Measurements from ENCODE around the gene TUBA8.
A peak's percentile ranks its signal among the peaks of the same experiment; 100 is the strongest.
"Not testable (repeated sequence)": the region's sequence is repeated elsewhere in the genome, so short reads cannot be mapped to it uniquely, and the experiment has no call there.

The TUBA8 gene

GRCh38 chr22:18077639-18078328 lies 32.8 kb upstream of the TUBA8 start, which contains the start of gene PEX26:
PEX26 (plus strand) TSS chr22:18077990; CDS start chr22:18078377, 387 bp downstream.
- peak; percentile 95 for DNase-seq (ENCODE audit: low spot score)

GRCh38 chr22:18078329-18079041 lies 32.1 kb upstream of the TUBA8 start:
- no peak for DNase-seq (ENCODE audit: low spot score)

DNA sequence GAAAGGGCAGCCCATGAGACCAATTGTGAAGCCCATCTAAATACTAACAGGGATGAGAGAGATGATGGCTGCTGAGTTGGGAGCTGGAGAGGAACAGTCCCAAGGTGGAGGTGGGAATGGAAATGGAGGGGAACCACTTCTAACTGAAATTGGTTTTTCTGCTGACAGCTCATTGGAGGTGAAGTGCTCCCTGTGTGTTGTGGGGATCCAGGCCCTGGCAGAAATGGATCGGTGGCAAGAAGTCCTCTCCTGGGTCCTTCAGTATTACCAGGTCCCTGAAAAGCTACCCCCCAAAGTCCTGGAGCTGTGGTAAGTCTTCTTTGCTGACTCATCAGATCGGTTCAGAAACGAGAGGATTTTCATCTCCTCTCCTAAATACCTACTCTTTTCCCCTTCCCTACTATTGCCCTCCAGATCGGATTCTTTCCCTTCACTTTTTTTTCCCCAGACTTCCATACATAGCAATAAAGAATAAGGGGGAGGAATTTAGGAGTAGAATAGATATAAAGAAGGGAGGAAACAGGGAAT lies 30.8 kb upstream of the TUBA8 start:
- DNase-seq (ENCODE audit: low spot score): no peak

DNA sequence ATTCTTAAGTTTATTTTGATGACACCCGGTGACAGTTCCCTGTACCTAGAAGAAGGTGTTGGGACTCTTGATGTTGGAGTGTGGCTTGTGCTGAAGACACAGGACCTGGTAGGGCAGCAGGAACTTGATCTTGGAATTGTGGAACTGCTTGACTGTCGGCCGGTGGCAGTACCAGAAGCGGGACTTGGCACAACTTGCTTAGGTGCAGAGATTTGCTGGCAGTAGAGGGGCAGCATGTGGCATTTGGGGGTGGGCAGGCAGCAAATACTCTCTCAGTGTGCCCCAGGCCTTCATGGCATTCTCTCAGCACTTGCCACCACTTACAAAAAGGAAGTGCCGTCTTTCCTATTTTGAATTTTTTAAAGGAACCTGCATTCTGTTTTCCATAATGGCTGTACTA lies 29.2 kb upstream of the TUBA8 start:
- DNase-seq (ENCODE audit: low spot score): no peak

- DNase-seq (ENCODE audit: low spot score): no peak
These were observed 28.1 kb upstream of the TUBA8 start for GRCh38 chr22:18082467-18082866.

- DNase-seq (ENCODE audit: low spot score): no peak
These were observed 27.2 kb upstream of the TUBA8 start for GRCh38 chr22:18083406-18083805.

GRCh38 chr22:18085188-18085587 lies 25.4 kb upstream of the TUBA8 start:
- DNase-seq (ENCODE audit: low spot score): no peak

GRCh38 chr22:18087350-18087855 lies 23.2 kb upstream of the TUBA8 start:
- DNase-seq (ENCODE audit: low spot score): no peak

DNA sequence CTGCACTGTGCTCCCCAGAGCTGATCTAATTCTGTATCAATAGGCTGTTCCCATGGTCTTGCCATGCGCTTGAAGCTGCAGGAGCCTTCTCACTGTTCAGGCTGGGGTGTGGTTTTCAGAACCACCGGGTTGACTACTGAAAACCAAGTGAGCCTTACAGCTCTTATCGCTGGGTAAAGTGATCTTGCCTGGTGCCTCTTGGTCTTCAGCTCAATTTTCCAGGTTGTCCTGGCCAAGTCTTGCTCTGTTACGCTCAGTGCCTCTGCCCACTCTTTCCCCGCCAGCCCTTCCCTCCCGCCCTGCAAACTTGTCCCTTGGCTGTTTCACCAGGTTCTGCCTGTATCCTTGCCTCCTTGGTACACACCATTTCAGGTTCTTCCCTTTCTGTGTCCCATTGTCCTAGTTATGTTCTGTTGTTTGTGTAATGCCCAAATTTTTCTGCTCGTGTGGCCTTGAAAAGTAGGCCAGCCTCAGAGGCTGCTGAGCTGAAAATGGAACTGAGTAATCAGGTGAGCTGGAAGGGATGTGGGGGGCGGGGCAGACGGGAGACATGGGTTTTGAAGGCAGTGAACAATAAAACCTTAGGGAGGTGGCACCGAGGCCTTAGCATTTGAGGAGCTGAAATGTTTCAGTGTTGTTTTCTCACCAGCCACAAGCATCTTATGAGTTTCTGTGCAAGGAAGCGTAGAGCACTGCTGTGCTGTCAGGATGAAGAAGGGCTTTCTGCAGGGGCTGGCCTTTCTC lies 21.6 kb upstream of the TUBA8 start:
- no peak for DNase-seq (ENCODE audit: low spot score)

DNA sequence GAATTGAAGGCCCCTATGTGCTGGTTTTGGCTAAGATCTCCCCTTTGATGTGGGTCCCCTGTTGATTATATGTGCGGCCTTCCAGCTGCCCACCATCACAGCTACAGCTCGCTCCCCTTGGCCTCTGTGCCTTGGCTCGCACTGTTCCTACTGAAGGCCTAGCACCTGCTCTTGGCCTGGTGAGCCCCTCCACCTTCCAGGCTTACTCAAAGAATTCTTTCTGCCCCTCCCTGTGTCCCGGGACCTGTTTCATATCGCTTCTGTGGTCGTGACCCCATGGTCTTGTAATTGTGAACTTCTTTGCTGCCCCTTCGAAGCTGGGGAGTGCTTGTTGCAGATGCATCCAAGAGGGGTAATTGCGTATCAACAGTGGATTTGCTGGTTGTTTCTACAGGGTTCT lies 20.3 kb upstream of the TUBA8 start:
- DNase-seq (ENCODE audit: low spot score): no peak

GRCh38 chr22:18091478-18091877 lies 19.1 kb upstream of the TUBA8 start:
- DNase-seq (ENCODE audit: low spot score): no peak

DNA sequence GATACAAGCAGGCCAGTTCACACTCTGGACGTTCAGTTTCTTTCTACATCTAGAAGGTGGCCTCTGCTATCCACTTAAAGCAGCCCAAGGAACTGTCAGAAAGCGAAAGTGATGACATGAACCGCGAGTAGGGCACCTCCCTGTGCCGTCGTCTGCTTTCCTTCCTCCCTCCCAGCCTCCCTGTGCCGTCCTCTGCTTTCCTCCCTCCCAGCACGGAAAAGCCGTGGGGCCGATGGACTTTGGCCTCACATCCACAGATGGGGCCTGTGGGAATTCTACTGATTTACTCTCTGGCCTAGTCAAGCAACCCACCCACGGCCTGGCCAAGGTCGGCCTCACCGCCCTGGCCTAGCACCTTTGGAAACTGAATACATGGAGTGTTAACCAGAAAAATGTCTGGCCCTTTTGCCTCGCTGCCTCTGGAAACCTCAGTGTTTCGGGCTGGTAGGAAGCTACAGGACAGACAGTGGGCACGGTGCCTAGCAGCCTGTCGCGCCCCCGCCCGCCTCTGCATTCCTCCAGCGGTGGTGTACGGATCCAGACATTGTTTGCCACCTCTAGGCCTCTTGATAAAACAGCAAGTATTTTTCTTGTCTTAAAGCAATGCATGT lies 18.6 kb upstream of the TUBA8 start:
- no peak for DNase-seq (ENCODE audit: low spot score)

DNA sequence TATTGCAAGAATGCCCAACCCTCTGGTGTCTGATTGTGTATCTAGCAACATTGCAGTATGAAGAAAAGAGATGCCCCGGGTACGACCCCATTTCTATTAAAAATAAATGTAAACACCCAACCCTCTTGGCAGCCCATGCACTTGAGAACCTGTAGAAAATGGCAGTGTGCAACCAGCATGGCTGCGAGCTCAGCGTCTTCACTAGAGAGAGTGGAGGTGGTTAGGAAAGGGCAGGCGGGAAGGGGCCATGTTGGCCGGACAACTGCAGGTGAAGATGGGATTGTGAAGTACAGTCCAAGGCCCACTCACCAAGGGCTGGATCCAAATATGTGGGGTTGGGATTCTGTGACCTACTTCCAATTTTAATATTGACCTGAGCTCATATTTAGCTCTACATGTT lies 16.9 kb upstream of the TUBA8 start:
- DNase-seq (ENCODE audit: low spot score): no peak

DNA sequence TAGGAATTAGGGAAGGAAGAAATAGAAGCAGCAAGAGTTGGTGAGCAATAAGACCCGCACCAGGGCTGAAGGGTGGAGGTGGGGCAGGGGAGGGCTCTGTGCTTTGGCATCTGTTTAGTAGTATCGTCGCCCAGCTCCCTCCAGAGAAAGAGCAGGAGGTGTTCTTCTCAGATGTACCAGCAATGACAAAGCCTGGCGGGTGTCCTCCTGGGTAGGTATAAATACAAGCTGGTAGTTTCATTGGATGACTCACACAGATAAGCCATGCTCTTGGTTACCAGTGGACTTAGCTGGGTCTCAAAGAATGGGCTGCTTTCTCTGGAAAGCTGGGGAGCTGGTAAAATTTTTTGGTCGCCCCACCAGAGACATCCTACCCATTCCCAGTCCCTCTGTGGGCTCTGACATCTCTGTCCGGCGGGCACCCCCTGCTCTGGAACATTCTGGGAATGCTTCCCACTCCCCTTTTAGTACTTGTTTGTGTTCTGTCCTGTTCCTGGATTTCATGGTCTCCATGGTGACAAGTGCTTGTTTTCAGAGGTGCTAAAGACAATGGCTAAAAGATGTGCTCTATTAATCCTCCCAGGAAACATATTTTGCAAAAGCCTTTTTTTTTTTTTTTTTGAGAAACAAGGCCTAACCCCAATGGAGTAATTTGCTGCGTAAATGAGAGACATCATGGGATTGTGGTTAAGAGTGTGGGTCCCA lies 15.4 kb upstream of the TUBA8 start:
- no peak for DNase-seq (ENCODE audit: low spot score)

- no peak for DNase-seq (ENCODE audit: low spot score)
These were observed 13.8 kb upstream of the TUBA8 start for GRCh38 chr22:18096823-18097222.

- DNase-seq (ENCODE audit: low spot score): no peak
These were observed 9.8 kb upstream of the TUBA8 start for GRCh38 chr22:18100781-18101180.

DNA sequence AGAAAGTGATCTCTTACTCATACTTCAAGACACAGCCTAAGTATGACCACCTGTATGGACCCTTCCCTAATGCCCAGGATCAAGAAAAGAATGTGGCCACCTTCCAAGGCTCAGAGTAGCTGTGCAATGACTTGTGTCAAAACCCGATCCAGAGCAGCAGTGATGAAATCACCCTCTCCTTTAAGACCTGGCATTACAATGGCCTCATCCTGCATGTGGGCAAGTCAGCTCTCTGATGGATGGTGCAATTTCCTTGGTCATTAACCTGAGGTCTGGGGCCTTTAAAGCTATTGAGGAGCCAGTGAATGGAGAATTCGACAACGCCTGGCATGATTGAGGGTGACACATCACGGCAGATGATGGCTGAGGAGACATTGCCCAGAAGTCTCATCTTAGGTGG lies 9.1 kb upstream of the TUBA8 start:
- no peak for DNase-seq (ENCODE audit: low spot score)

DNA sequence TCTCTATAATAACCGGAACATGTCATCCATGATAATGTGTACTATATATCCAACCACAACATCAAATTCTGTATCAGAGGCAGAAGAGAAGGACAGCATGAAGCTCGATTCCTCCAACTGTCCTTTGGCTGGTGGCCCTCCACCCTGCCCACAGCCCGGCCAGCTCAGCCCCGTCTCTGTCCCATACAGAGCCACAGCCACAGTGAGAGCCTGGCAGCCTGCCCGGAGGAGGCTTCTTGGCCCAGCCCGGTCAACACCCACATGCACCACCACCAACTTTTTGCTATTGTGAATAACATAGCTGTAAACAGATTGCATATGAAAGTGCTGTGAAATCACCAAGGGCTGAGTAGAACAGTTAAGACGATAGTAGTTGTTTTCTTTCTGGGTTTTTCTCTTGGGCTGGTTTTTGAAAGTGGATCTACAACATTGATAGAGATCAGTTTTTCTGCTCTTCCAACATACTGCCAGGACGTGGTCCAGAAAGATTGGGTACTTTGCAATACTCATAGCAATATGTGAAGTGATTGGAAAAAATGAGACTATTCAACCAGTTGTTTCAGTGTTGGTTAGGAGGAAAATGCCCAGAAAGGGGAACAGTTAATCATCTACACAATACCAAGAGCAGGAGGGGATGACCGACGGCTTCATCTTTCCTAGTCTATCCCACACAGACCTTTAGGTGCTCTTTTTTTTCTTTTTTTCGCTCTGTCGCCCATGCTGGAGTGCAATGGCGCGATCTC lies 6.9 kb upstream of the TUBA8 start:
- no peak for DNase-seq (ENCODE audit: low spot score)

- DNase-seq (ENCODE audit: low spot score): no peak
These were observed 6.0 kb upstream of the TUBA8 start for GRCh38 chr22:18104566-18104965.

- DNase-seq (ENCODE audit: low spot score): not testable (repeated sequence)
These were observed 4.6 kb upstream of the TUBA8 start for GRCh38 chr22:18105981-18106380.
